CD4-positive, alpha-beta T cell treated with Interleukin-6 at 100 ng/mL for 8 hours (primary cell): Measurements from ENCODE around the gene NUP85.
"Not testable (repeated sequence)": the region's sequence is repeated elsewhere in the genome, so short reads cannot be mapped to it uniquely, and the experiment has no call there.

ENCODE experiments used
- DNase-seq: peaks from one replicate; pipeline ENCODE4 v3.0.0-alpha.2; 2020; ENCODE audit warnings: mixed read lengths, low spot score

The NUP85 gene

DNA sequence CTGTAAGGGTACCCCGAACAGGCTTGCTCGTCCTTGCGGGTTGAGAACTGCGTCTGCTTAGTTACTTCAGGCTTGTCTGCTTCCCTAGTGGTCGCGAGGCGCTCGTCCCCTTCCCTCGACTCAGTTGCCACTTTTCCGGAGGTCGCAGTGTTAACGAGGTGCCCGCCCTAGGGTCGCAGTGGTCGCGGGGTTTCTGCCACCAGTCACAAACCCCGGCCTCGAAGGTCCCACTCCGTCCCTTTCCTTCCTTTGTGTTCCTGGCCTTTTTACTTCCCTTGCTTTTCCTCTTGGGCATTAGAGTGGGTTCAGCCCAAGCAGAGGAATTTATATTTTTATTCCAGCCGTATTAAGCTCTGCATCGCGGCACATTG is 299 bp downstream of the NUP85 start:
- DNase-seq: no peak

- not testable (repeated sequence) for DNase-seq
Observed at GRCh38 chr17:75207050-75207407, 1.6 kb downstream of the NUP85 start.

- DNase-seq: no peak
Observed at GRCh38 chr17:75207760-75208159, 2.3 kb downstream of the NUP85 start.

GRCh38 chr17:75208161-75208560 is 2.7 kb downstream of the NUP85 start:
- no peak for DNase-seq

GRCh38 chr17:75209061-75209460 is 3.6 kb downstream of the NUP85 start:
- no peak for DNase-seq

DNA sequence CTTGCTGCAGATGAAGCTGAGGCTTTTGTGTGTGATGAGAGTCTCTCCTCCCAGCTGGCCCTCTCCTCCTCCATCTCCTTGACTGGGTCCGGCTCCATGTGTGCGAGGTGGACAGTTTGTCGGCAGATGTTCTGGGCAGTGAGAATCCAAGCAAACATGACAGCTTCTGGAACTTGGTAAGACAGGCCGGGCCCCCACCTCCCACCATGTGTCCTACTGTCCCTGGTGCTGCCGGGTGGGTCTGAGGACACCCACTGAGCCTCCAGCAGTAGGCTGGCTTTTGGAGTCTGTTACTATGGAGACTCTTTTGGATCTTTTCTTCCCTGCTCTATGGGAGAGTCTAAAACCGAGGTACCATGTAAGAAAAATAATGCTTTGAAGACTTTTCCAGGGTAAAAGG is 12.7 kb downstream of the NUP85 start:
- no peak for DNase-seq

DNA sequence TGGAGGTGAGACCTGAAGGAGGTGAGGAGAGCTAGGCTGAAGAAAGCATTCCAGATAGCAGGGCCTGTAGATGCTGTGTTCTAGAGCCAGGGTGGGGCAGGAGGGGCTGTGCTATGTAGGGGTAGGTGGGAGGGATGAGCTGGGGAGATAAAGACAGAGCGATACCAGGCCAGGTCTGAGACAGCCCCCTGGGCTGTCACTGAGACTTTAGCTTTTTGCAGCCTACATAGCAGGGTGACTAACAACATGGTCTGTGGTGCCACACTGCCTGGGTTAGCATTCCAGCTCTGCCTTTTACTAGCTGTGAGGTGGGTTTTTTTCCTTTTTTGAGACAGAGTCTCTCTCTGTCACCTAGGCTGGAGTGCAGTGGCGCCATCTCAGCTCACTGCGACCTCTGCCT is 14.3 kb downstream of the NUP85 start:
- DNase-seq: no peak

DNA sequence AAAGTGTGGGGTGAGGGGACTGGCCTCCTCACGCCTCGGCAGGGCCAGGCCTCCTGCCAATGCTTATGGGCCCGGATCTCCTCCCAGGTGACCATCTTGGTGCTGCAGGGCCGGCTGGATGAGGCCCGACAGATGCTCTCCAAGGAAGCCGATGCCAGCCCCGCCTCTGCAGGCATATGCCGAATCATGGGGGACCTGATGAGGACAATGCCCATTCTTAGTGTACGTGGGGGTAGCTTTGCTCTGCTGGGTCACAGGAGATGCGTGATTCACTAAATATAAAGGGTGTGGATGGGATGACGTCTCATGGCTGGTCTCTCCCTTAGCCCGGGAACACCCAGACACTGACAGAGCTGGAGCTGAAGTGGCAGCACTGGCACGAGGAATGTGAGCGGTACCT is 19.5 kb downstream of the NUP85 start:
- no peak for DNase-seq

GRCh38 chr17:75227729-75228128 is 22.2 kb downstream of the NUP85 start:
- DNase-seq: no peak

DNA sequence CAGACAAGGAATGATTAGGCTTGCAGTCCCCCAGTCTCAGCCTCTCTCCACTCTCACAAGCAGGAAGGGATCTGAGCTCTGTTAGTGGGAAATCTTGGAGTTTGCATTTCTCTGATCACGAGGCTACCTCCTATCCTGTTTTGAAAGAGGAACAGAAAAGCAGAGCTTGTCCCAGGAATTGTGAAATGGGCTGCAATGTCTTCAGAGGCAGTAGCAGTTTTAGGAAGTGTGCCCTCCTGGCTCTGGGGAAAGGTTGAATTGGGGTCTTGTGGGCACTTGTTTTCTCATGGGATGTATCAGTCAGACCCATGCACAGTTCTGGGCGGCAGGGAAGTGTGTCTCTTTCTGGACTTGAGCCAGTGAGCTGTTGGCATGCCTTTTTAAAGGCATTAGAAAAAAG is 22.8 kb downstream of the NUP85 start:
- DNase-seq: no peak

DNA sequence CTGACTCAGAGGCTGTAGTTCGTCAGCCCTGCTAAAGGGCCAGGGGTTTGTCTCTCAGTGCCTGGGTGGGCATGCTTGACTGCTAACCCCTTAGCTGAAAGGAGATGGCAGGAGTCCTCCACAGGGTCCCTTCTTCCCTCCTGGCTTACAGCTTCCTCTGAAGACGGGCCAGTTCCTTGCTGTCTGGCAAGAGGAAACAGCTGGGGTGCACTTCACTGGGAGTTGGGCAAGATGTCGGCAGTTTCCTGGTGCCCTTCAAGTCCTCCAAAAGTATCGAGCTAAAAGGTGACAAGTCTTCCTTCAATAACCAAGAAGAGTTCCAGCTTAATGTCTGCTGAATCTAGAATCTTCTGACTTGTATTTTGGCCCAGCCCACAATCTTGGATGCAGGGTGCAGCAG is 23.4 kb downstream of the NUP85 start:
- DNase-seq: no peak

- no peak for DNase-seq
Observed at GRCh38 chr17:75231071-75231470, 25.6 kb downstream of the NUP85 start.

DNA sequence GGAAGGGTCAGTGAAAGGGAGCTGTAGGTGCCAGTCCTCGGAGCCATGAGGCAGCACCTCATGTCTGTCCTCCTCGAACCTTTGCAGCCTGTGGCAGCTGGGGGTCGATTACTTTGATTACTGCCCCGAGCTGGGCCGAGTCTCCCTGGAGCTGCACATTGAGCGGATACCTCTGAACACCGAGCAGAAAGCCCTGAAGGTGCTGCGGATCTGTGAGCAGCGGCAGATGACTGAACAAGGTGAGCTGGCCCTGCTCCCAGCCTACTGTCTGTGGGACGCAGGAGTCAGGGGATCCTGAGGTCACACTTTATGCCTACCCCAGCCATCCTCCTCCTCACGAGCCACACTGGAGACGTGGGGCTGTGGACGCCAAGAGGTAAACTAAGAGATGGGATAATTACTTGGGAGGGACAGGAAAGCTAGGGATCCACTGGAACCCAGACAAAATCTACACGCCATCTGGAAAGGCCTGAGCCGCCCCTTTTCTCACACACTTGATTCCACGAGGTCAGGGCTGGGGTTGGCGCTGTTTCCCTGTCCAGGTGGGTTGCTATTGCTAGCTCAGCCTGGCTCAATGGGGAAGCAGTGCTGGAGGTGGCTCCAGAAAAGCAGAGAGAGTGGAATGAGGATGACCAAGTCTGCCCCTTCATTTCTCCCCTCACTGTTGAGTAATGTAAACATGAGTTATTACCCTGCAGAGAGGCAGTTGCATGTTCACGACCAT is 26.4 kb downstream of the NUP85 start:
- DNase-seq: no peak

GRCh38 chr17:75232786-75233185 is 27.3 kb downstream of the NUP85 start:
- no peak for DNase-seq

- DNase-seq: no peak
Observed at GRCh38 chr17:75237100-75238014, 31.9 kb downstream of the NUP85 start.

GRCh38 chr17:75238020-75238580 is 32.6 kb downstream of the NUP85 start:
- DNase-seq: no peak

DNA sequence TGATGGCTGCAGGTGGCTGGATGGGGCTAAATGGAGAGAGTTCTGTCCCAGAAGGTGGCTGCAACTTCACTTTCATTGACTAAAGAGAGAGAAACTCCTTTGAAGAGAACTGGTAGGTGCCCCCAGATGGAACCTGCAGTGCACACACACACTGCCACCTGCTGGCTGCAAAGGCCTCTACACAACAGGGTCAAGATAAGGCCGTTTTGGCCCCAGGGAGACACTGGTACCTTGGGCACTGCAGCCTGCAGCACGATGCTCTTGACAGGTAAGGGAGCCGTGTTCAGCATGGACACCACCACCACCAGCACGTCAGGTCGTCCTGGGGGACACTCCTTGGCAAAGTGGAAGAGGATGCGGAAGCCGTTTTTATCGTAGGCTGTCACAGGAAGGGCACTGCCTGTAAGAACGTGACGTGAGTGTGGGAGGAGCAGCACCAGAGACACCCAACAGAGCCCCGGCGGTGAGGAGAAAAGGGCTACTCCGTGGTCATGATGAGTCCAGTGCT is 33.3 kb downstream of the NUP85 start:
- peak; percentile 56 for DNase-seq

DNA sequence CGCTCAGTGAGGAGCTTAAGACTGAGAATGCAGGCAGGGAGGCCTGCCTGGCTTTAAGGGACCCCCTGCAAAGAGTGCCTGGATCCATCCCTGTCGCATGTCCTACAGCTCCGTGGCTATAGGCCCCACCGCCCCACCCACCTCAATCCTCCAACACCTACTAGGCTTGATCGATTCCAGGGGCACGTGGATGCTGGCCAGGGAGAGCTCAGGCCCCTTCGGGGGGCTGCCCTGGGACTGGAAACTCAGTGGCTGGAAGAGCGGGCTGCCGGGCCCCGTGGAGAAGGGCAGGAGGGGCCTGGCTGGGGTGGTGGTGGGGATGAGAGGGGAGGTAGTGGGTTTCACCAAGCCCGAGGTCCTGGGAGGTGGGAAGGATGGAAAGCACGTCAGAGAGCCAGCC is 33.7 kb downstream of the NUP85 start:
- no peak for DNase-seq

GRCh38 chr17:75239778-75240393 is 34.4 kb downstream of the NUP85 start:
- DNase-seq: no peak

DNA sequence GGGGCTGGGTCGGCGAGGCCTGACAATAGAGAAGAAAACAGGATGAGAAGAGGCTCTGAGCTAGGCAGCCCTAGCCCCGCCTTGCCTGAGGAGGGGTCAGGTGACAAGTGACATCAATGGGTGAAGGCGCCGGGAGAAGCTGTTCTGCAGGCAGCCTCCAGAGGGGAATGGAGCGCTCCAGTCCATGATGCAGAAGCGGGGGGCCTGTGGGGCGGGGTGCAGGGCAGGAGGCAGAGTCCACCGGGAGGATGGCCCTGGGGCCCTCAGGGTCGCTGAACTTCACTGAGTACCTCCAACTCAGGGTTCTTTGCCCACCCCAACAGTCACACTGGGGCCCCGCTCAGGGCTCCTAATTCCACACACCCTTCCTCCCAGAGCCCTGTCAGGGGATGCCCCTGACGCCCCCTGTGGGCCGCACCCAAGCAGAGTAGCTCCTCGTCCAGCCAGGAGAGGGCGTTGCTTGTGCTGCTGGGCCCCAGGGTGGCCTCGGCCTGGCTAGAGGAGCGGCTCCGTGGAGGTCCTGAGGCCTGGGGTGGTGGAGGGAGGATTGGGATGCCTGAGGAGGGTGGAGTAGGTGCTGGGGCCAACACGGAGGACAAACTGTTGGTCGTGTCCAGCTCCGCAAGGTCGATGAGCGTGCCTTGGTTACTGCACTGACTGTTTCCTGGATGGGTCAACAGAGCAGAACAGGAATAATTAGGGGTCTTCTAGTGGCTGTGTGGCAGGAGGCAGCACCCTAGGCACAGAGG is 35.1 kb downstream of the NUP85 start:
- peak; percentile 13 for DNase-seq

DNA sequence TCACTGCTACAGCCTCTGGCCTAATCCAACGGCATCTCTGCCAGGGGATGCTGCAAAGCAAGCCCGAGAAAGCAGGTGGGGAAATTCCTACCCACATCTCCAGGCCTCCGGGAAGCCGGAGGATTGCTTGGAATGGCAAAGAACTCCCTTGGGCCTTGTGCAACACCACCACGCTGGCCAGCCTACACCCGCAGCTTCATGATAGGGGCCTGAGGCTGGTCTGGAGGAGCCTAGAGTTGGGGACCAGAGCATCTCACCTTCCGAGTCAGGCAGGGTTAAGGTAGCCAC is 35.6 kb downstream of the NUP85 start:
- no peak for DNase-seq

DNA sequence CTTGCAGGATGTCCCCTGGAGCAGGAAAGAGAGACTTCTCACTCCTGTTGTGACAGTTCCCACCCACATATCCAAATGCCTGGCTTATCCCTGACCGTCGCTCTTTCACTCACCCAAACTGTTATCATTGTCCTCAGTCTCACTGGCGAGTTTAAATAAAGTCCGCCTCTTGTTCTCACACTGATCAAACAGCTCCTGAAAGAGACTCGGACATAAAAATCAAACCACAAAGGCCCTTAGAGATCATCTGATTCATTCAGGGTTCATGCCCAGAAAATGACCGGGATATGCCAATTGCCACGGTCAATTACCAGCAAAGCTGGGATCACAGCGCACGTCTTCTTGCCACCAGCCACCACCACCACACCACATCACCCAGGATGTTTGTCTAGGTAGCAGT is 36.0 kb downstream of the NUP85 start:
- DNase-seq: no peak
